Smooth muscle cell (in vitro differentiated cells): ENCODE measurements around the gene SULT1A2. TPM values are rescaled to one million over a fixed set of nuclear protein-coding genes. Genes with fewer than 3 reads are reported as not detected.

Source experiments
- DNase-seq: peaks from one replicate; lab custom pipeline; 2025; ENCODE audit not compliant: unreplicated experiment; lab: John Stamatoyannopoulos, UW
- H2AFZ ChIP-seq: fragments of 200-600 bp; sonication (generic); 2 replicates; pipeline ENCODE4 v1.6.0; 2016; ENCODE audit warnings: antibody characterized with exemption, low read depth, mild to moderate bottlenecking
- H3F3A ChIP-seq: fragments of 200-600 bp; sonication (generic); 2 replicates; pipeline ENCODE4 v1.6.0; 2017; ENCODE audit warnings: antibody characterized with exemption, low read depth
- H3K27ac ChIP-seq: fragments of 200-600 bp; sonication (generic); 2 replicates; pipeline ENCODE4 v1.5.1; 2016; ENCODE audit warnings: low read depth, mild to moderate bottlenecking
- H3K27me3 ChIP-seq: fragments of 200-600 bp; sonication (generic); 2 replicates; pipeline ENCODE4 v1.6.1; 2016; ENCODE audit warnings: low read depth, mild to moderate bottlenecking
- H3K36me3 ChIP-seq: fragments of 200-600 bp; sonication (generic); 2 replicates; pipeline ENCODE4 v1.5.1; 2016; ENCODE audit warnings: low read depth
- H3K4me1 ChIP-seq: fragments of 200-600 bp; sonication (generic); 2 replicates; pipeline ENCODE4 v1.5.1; 2016; ENCODE audit warnings: low read depth
- H3K4me2 ChIP-seq: fragments of 200-600 bp; sonication (generic); 2 replicates; pipeline ENCODE4 v1.6.0; 2016; ENCODE audit warnings: mild to moderate bottlenecking
- H3K4me3 ChIP-seq: fragments of 200-600 bp; sonication (generic); 2 replicates; pipeline ENCODE4 v1.5.1; 2016; ENCODE audit warnings: mild to moderate bottlenecking
- H3K79me2 ChIP-seq: fragments of 200-600 bp; sonication (generic); 2 replicates; pipeline ENCODE4 v1.6.0; 2016; ENCODE audit warnings: low read depth, mild to moderate bottlenecking
- H3K9ac ChIP-seq: fragments of 200-600 bp; sonication (generic); 2 replicates; pipeline ENCODE4 v1.6.0; 2016; ENCODE audit warnings: low read depth
- H3K9me3 ChIP-seq: fragments of 200-600 bp; sonication (generic); replicated peaks from 2 replicates; pipeline ENCODE4 v1.5.1; 2016; ENCODE audit warnings: low read depth
- H4K20me1 ChIP-seq: fragments of 200-600 bp; sonication (generic); 2 replicates; pipeline ENCODE4 v1.6.0; 2016; ENCODE audit warnings: low read depth
- WGBS: methylation state at CpG from one replicate; pipeline ENCODE4 v1.1.7; 2016; ENCODE audit warnings: low lambda C conversion rate; 5-methylcytosine and 5-hydroxymethylcytosine counted together
- polyA plus RNA-seq: library from polyadenylated mRNA; unstranded; fragments of >200 nt; fragmentation: Nextera tagmentation; extraction: Ambion mirVana; gene quantifications from 2 replicates; pipeline ENCODE4 v1.2.1, GENCODE V29; 2016
- total RNA-seq: library from RNA; depleted of rRNA; stranded (reverse); fragments of >200 nt; gene quantifications from 2 replicates; pipeline ENCODE4 v1.2.3, GENCODE V29; 2014
- TF ChIP-seq, protein P1 (sequence below): fragments of 200-600 bp; sonication (generic); IDR thresholded peaks from 2 replicates; pipeline ENCODE4 v1.5.1; 2017; ENCODE audit warnings: borderline replicate concordance, mild to moderate bottlenecking, antibody characterized with exemption; ENCODE audit not compliant: insufficient read depth, poor library complexity, severe bottlenecking

SULT1A2 gene
- total and polyA plus RNA-seq, 2 experiments from 2014 or later = not detected

DNA sequence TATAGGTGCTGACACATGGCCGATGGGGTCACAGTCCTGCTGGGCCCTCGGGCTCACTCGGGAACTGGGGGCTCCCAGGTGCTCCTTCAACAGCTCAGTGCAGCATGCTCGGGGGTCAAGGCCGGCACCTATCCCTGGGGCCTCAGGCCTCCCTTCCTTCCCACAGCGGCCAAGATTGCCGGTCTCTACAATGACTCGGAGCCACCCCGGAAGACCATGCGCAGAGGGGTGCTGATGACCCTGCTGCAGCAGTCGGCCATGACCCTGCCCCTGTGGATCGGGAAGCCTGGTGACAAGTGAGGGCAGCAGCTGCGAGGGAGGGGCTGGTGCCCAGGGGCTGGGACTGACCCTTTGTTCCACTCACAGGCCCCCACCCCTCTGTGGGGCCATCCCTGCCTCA, 6.9 kb downstream of the SULT1A2 start:
- H3K9ac ChIP-seq = no peak overlapping the region
- DNase-seq = no peak
- TF ChIP-seq, protein P1, sequence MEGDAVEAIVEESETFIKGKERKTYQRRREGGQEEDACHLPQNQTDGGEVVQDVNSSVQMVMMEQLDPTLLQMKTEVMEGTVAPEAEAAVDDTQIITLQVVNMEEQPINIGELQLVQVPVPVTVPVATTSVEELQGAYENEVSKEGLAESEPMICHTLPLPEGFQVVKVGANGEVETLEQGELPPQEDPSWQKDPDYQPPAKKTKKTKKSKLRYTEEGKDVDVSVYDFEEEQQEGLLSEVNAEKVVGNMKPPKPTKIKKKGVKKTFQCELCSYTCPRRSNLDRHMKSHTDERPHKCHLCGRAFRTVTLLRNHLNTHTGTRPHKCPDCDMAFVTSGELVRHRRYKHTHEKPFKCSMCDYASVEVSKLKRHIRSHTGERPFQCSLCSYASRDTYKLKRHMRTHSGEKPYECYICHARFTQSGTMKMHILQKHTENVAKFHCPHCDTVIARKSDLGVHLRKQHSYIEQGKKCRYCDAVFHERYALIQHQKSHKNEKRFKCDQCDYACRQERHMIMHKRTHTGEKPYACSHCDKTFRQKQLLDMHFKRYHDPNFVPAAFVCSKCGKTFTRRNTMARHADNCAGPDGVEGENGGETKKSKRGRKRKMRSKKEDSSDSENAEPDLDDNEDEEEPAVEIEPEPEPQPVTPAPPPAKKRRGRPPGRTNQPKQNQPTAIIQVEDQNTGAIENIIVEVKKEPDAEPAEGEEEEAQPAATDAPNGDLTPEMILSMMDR = no peak

DNA sequence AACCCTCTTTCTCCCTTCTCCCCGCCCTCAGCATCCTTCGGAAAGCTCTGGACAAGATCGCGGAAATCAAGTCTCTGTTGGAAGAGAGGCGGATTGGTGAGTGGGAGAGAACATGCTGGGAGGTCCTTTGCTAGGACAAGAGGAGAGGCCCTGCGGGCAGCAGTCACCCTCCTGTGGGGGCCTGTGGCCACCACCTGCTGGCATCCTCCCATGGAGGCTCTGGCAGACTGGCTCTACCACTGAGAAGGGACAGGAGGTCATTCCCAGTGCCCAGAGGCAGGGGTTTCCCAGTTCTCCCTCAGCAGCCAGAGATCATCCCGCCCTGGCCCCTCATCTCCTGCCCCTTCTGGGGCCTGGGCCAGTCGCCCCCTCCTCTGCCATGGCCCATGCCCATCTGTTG, 7.8 kb downstream of the SULT1A2 start:
- WGBS = 99% methylated on average over 8 of the region's 8 CpGs
- TF ChIP-seq, protein P1 = no peak

More for the DNA sequence above, 6.9 kb downstream of the SULT1A2 start:
- H3K4me2 ChIP-seq = no peak overlapping the region
- no peaks in the 10 kb centered on the region for H3K9me3 ChIP-seq
- no peak overlapping the region for H3K4me3 ChIP-seq
- H3K4me1 ChIP-seq = no peaks in the 10 kb centered on the region
- WGBS = 96% methylated on average over 13 of the region's 13 CpGs
- H4K20me1 ChIP-seq = no peaks in the 10 kb centered on the region
- no peaks in the 10 kb centered on the region for H3K79me2 ChIP-seq
- H3F3A ChIP-seq = no peaks in the 10 kb centered on the region
- no peak overlapping the region for H3K27ac ChIP-seq
- no peak overlapping the region for H2AFZ ChIP-seq
- H3K27me3 ChIP-seq = no peaks in the 10 kb centered on the region
- no peaks in the 10 kb centered on the region for H3K36me3 ChIP-seq

DNA sequence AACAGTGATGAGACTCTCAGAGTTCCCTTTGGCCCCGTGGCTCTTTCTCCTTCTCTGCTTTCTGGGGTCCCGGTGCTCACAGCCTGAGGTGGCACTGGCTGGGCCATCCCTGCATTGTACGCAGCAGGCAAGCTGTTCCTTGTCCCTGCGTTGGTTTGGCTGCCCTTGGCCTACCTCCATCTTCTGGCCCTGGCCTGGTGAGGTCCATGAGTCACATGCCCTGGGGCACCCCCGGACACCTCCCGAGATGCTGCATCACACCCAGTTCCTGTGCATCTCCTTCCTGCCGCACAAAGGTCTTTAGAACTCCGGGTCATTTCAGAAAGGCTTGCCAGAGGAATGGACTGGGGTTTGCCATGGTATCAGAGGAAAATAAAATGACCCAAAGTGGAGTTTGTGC, 9.5 kb downstream of the SULT1A2 start:
- no peak overlapping the region for H3K4me3 ChIP-seq
- H3K27me3 ChIP-seq = no peaks in the 10 kb centered on the region
- no peak overlapping the region for H3K4me2 ChIP-seq
- TF ChIP-seq, protein P1 = no peak
- H3K27ac ChIP-seq = no peak overlapping the region
- no peak for DNase-seq
- no peaks in the 10 kb centered on the region for H3F3A ChIP-seq
- H4K20me1 ChIP-seq = no peaks in the 10 kb centered on the region
- H3K9ac ChIP-seq = no peak overlapping the region
- H3K9me3 ChIP-seq = no peaks in the 10 kb centered on the region
- no peak overlapping the region for H2AFZ ChIP-seq
- no peaks in the 10 kb centered on the region for H3K4me1 ChIP-seq
- WGBS = 88% methylated on average over 8 of the region's 8 CpGs
- H3K79me2 ChIP-seq = no peaks in the 10 kb centered on the region
- H3K36me3 ChIP-seq = no peaks in the 10 kb centered on the region

More for the DNA sequence above, 7.8 kb downstream of the SULT1A2 start:
- no peaks in the 10 kb centered on the region for H3K4me1 ChIP-seq
- H3K4me3 ChIP-seq = no peak overlapping the region
- H3K27ac ChIP-seq = no peak overlapping the region
- no peaks in the 10 kb centered on the region for H4K20me1 ChIP-seq
- no peaks in the 10 kb centered on the region for H3K79me2 ChIP-seq
- DNase-seq = no peak
- H3K9ac ChIP-seq = no peak overlapping the region
- H3K27me3 ChIP-seq = no peaks in the 10 kb centered on the region
- H2AFZ ChIP-seq = no peak overlapping the region
- H3K9me3 ChIP-seq = no peaks in the 10 kb centered on the region
- H3K36me3 ChIP-seq = no peaks in the 10 kb centered on the region
- no peak overlapping the region for H3K4me2 ChIP-seq
- no peaks in the 10 kb centered on the region for H3F3A ChIP-seq

DNA sequence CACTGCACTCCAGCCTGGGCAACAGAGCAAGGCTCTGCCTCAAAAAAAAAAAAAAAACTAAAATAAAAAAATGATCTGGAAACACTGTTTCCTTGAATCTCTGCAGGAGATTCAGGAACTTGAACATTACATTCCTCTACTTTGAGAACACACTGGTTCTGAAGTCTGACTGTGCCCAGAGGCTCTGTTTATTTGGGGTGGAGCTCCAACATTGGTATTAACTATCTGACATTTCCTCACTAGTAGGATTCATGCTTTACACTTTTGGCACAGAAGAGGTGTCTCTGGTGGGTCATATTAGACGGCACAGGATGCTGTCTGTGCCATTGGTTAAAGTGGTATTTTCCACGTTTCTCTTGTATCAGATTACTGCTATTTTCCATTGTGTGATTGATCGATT, 10.4 kb downstream of the SULT1A2 start:
- 93% methylated on average over 3 of the region's 3 CpGs for WGBS
- Histone ChIP-seq H3K4me2 (no peak overlapping the region), H3K27ac (no peak overlapping the region), H3F3A (no peaks in the 10 kb centered on the region), H3K9me3 (no peaks in the 10 kb centered on the region), H4K20me1 (no peaks in the 10 kb centered on the region), H3K27me3 (no peaks in the 10 kb centered on the region), H3K9ac (no peak overlapping the region), H3K79me2 (no peaks in the 10 kb centered on the region), H3K4me1 (no peaks in the 10 kb centered on the region), H3K36me3 (no peaks in the 10 kb centered on the region), H2AFZ (no peak overlapping the region), H3K4me3 (no peak overlapping the region)
- no peak for DNase-seq
- TF ChIP-seq, protein P1 = no peak
